NCI-H1092 (cell line): ENCODE results near the gene P2RX4.
"Not testable (repeated sequence)": the region's sequence is repeated elsewhere in the genome, so short reads cannot be mapped to it uniquely, and the experiment has no call there.

Experiments
- DNase-seq: peaks from one replicate; lab custom pipeline; 2025; lab: John Stamatoyannopoulos, UW

P2RX4 gene

GRCh38 chr12:121209624-121210572, at the start of gene P2RX4:
TSS of gene P2RX4 (plus strand) at chr12:121210129. CDS start at chr12:121210165, 36 bp downstream.
- peak; percentile 65 for DNase-seq

GRCh38 chr12:121162384-121162783, 47.5 kb upstream of the P2RX4 start:
- DNase-seq: no peak

- DNase-seq: no peak
These were observed 46.9 kb upstream of the P2RX4 start for GRCh38 chr12:121162985-121163384.

- DNase-seq: not testable (repeated sequence)
These were observed 45.1 kb upstream of the P2RX4 start for GRCh38 chr12:121164839-121165238.

- no peak for DNase-seq
These were observed 44.6 kb upstream of the P2RX4 start for GRCh38 chr12:121165316-121165715.

GRCh38 chr12:121166356-121166755, 43.6 kb upstream of the P2RX4 start:
- no peak for DNase-seq

GRCh38 chr12:121167232-121167820, 42.6 kb upstream of the P2RX4 start:
- no peak for DNase-seq

- no peak for DNase-seq
These were observed 42.0 kb upstream of the P2RX4 start for GRCh38 chr12:121167951-121168350.

- DNase-seq: no peak
These were observed 39.8 kb upstream of the P2RX4 start for GRCh38 chr12:121170151-121170550.

- DNase-seq: no peak
These were observed 39.2 kb upstream of the P2RX4 start for GRCh38 chr12:121170611-121171260.

- no peak for DNase-seq
These were observed 37.8 kb upstream of the P2RX4 start for GRCh38 chr12:121172145-121172544.

GRCh38 chr12:121175383-121176119, 34.4 kb upstream of the P2RX4 start:
- no peak for DNase-seq

- DNase-seq: no peak
These were observed 33.0 kb upstream of the P2RX4 start for GRCh38 chr12:121176826-121177529.

- DNase-seq: no peak
These were observed 28.7 kb upstream of the P2RX4 start for GRCh38 chr12:121181181-121181580.

GRCh38 chr12:121182222-121182893, 27.6 kb upstream of the P2RX4 start:
- DNase-seq: no peak

- no peak for DNase-seq
These were observed 25.5 kb upstream of the P2RX4 start for GRCh38 chr12:121184425-121184824.

GRCh38 chr12:121184984-121185889, 24.7 kb upstream of the P2RX4 start:
- DNase-seq: no peak

- DNase-seq: no peak
These were observed 23.1 kb upstream of the P2RX4 start for GRCh38 chr12:121186826-121187225.

- DNase-seq: no peak
These were observed 22.4 kb upstream of the P2RX4 start for GRCh38 chr12:121187501-121187900.

- DNase-seq: no peak
These were observed 21.7 kb upstream of the P2RX4 start for GRCh38 chr12:121188227-121188626.
